Stimulated activated naive CD8-positive, alpha-beta T cell treated with anti-CD3 and anti-CD28 coated beads, Interleukin-15, amount 100 ng/mL, for 72 hours (primary cell): ENCODE measurements around the gene SETD2.
"Not testable (repeated sequence)": the region's sequence is repeated elsewhere in the genome, so short reads cannot be mapped to it uniquely, and the experiment has no call there.

Experiments
- ATAC-seq: fragments of 150-1000 bp; cut with Tn5 transposase; 2 replicates; pipeline ENCODE4 v1.10.0; 2021; ENCODE audit warnings: mild to moderate bottlenecking, moderate library complexity
- DNase-seq, 2 donors: peaks; one replicate each; pipeline ENCODE4 v3.0.0; 2021 to 2022
- H3K27ac Mint-ChIP-seq, 2 donors: one replicate each; pipeline ENCODE4 v1.8.0; 2022; ENCODE audit warnings: mild to moderate bottlenecking in 2 of 2, mixed read lengths in 2 of 2, moderate library complexity in 2 of 2
- H3K27me3 Mint-ChIP-seq: one replicate; pipeline ENCODE4 v1.8.0; 2022; ENCODE audit warnings: mixed read lengths
- H3K4me1 Mint-ChIP-seq: one replicate; pipeline ENCODE4 v1.8.0; 2022; ENCODE audit warnings: mild to moderate bottlenecking, mixed read lengths
- H3K4me3 Mint-ChIP-seq, 2 donors: one replicate each; pipeline ENCODE4 v1.8.0; 2022; ENCODE audit warnings: mild to moderate bottlenecking in 2 of 2, mixed read lengths in 2 of 2, moderate library complexity in 1 of 2
- H3K9me3 Mint-ChIP-seq, 2 donors: one replicate each; pipeline ENCODE4 v1.8.0; 2022; ENCODE audit warnings: mixed read lengths in 2 of 2

Gene SETD2

GRCh38 chr3:47128137-47128536 lies 35.8 kb downstream of the SETD2 start:
- H3K4me1 Mint-ChIP-seq: peaks cover 38% of the 10 kb centered on the region

DNA sequence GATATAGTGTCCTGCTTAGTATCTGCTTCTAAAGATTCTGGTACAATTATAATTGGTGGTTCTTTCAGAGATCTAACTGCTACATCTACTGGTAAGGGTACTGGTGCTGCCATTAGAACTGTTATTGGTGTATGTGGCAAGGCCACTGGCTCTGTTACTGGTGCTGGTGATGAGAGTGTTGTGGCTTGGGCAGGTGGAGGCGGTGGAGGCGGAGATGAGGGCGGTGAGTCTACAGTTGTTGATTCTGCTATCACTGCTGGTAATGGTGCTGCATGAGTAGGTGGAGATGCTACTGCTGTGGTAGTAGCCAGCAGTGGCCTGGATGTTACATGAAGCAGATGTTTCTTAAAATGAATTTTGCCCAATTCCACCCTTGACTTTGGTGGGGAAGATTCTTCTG lies 40.1 kb downstream of the SETD2 start:
- Mint-ChIP-seq H3K27me3 (no peaks in the 10 kb centered on the region), H3K27ac (no peak overlapping the region), H3K4me3 (no peak overlapping the region), H3K4me1 (peaks cover 52% of the 10 kb centered on the region), H3K9me3 (peaks cover 0 to 8% of the 10 kb centered on the region in 2 donors)
- no peak for ATAC-seq
- no peak for DNase-seq

More at GRCh38 chr3:47128137-47128536, 35.8 kb downstream of the SETD2 start:
- ATAC-seq: peak; percentile 73
- no peaks in the 10 kb centered on the region for H3K27me3 Mint-ChIP-seq
- no peak for DNase-seq
- no peaks in the 10 kb centered on the region for H3K9me3 Mint-ChIP-seq
- H3K4me3 Mint-ChIP-seq: no peak overlapping the region
- H3K27ac Mint-ChIP-seq: no peak overlapping the region

DNA sequence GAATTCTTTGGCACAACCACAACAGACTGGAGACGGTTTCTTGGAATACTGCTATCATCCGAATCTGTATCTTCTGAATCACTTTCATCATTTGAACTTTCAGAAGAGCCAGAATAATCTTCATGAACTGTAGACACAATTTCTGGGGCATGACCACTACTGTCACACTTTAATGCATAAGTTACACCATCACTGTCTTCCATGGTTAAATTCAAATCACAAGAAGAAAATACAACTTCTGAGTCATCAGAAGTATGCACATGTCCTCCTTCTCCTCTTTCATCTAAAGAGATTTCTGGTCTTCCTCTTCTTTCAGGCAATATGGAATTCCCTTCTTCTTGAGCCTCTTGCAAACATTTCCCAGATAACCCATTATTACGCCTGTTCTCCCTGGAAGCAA lies 42.5 kb downstream of the SETD2 start:
- no peak for ATAC-seq
- no peak overlapping the region for H3K4me3 Mint-ChIP-seq
- no peak for DNase-seq
- H3K27ac Mint-ChIP-seq: peak overlapping the region in 1 of 2 donors; percentile 48
- H3K4me1 Mint-ChIP-seq: peaks cover 48% of the 10 kb centered on the region
- no peaks in the 10 kb centered on the region for H3K27me3 Mint-ChIP-seq
- H3K9me3 Mint-ChIP-seq: peaks cover 0 to 8% of the 10 kb centered on the region in 2 donors

DNA sequence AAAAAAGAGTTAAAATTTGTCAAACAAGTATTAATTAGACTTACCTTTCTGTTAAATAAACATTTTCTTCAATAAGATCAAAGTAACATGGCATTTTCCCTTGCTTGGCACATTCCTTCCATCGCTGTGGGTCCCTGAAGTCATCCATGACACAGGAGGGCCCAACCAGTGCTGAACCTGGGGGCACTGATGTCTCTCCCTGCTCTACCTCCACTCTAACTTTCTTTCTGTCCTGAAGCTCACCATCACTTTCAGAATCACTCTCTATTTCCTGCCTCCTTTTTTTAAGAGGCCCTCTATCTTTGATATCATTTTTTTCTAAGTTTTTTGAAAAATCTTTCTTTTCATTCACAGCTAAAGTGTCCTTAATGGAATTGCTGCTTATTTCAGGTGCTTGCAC lies 43.8 kb downstream of the SETD2 start:
- H3K9me3 Mint-ChIP-seq: peaks cover 0 to 8% of the 10 kb centered on the region in 2 donors
- ATAC-seq: no peak
- no peak for DNase-seq

DNA sequence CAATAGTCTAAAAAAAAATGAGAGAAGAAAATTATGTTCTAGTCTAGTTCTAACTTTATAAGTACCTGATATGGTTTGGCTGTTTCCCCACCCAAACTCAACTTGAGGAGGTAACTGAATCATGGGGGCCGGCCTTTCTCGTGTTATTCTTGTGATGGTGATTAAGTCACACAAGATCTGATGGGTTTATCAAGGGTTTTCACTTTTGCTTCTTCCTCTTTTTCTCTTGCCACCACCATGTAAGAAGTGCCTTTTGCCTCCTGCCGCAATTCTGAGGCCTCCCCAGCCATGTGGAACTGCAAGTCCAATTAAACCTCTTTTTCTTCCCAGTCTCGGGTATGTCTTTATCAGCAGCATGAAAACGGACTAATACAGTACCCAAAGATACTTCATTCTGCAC lies 44.5 kb downstream of the SETD2 start:
- not testable (repeated sequence) for H3K9me3 Mint-ChIP-seq, H3K4me3 Mint-ChIP-seq, ATAC-seq, DNase-seq, H3K27ac Mint-ChIP-seq, H3K27me3 Mint-ChIP-seq
- H3K4me1 Mint-ChIP-seq: peaks cover 48% of the 10 kb centered on the region

More for the DNA sequence above, 43.8 kb downstream of the SETD2 start:
- Mint-ChIP-seq H3K4me3 (peak overlapping the region in 1 of 2 donors; percentile 2), H3K4me1 (peaks cover 48% of the 10 kb centered on the region), H3K27ac (peak overlapping the region in 1 of 2 donors; percentile 12), H3K27me3 (no peaks in the 10 kb centered on the region)

- Mint-ChIP-seq H3K9me3 (peaks cover 0 to 8% of the 10 kb centered on the region in 2 donors), H3K4me1 (peaks cover 41% of the 10 kb centered on the region), H3K27ac (peak overlapping the region in 1 of 2 donors; percentile 63), H3K27me3 (no peaks in the 10 kb centered on the region), H3K4me3 (no peak overlapping the region)
- DNase-seq (no peak), ATAC-seq (no peak)
These were observed 46.0 kb downstream of the SETD2 start for GRCh38 chr3:47117807-47118364.

DNA sequence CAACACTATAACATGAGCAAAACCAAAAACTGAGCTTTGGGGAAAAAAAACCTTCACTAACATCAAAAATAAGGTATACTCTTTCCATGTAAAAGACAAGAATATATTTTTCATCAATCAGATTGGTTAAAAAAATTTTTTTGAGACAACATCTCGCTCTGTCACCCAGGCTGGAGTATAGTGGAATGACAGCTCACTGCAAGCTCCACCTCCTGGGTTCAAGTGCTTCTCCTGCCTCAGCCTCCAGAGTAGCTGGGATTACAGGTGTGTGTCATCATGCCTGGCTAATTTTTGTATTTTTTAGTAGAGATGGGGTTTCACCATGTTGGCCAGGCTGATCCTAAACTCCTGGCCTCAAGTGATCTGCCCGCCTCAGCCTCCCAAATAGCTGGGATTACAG lies 48.4 kb downstream of the SETD2 start:
- H3K27ac Mint-ChIP-seq, H3K27me3 Mint-ChIP-seq, DNase-seq, ATAC-seq, H3K9me3 Mint-ChIP-seq, H3K4me3 Mint-ChIP-seq: not testable (repeated sequence)
- peaks cover 21% of the 10 kb centered on the region for H3K4me1 Mint-ChIP-seq

- Mint-ChIP-seq H3K27me3 (no peaks in the 10 kb centered on the region), H3K27ac (no peak overlapping the region), H3K4me3 (no peak overlapping the region), H3K4me1 (peaks cover 7% of the 10 kb centered on the region), H3K9me3 (no peaks in the 10 kb centered on the region)
- no peak for ATAC-seq
- no peak for DNase-seq
These were observed 50.1 kb downstream of the SETD2 start for GRCh38 chr3:47113669-47114365.

DNA sequence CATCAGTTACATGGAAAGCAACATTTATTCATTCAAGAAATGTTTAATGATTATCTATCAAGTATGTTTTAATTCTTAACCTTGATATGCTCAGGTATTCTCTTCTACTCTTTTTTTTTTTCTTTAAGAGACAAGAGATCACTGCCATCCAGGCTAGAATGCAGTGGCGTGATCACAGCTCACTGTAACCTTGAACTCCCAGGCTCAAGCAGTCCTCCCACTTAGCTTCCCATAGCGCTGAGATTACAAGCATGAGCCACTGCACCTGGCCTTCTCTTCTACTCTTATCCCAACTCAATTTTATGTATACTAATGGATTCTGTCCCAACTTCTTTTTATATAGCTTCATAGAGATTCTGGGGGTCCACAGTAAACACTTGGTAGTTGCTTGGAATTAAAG lies 50.9 kb downstream of the SETD2 start:
- no peak overlapping the region for H3K4me3 Mint-ChIP-seq
- no peaks in the 10 kb centered on the region for H3K27me3 Mint-ChIP-seq
- H3K27ac Mint-ChIP-seq: no peak overlapping the region
- DNase-seq (no peak), ATAC-seq (no peak)
- peaks cover 3% of the 10 kb centered on the region for H3K4me1 Mint-ChIP-seq
- H3K9me3 Mint-ChIP-seq: no peaks in the 10 kb centered on the region

DNA sequence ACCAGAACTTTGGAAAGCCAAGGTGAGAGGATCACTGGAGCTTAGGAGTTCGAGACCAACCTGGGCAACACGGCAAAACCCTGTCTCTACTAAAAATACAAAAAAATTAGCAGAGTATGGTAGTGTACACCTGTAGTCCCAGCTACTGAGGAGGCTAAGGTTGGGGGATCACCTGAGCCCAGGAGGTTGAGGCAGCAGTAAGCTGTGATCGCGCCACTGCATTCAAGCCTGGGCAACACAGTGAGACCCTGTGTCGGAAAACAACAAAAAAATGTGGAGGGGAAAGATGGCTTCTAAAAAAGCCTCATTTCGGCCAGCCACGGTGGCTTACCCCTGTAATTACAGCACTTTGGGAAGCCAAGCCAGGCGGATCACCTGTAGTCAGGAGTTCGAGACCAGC lies 54.5 kb downstream of the SETD2 start:
- no peaks in the 10 kb centered on the region for H3K27me3 Mint-ChIP-seq
- no peak overlapping the region for H3K4me3 Mint-ChIP-seq
- no peaks in the 10 kb centered on the region for H3K4me1 Mint-ChIP-seq
- ATAC-seq: no peak
- no peak overlapping the region for H3K27ac Mint-ChIP-seq
- no peaks in the 10 kb centered on the region for H3K9me3 Mint-ChIP-seq
- DNase-seq: no peak

- no peaks in the 10 kb centered on the region for H3K27me3 Mint-ChIP-seq
- no peak for DNase-seq
- no peaks in the 10 kb centered on the region for H3K9me3 Mint-ChIP-seq
- ATAC-seq: no peak
- no peaks in the 10 kb centered on the region for H3K4me1 Mint-ChIP-seq
- peak overlapping the region in 1 of 2 donors; percentile 7 for H3K27ac Mint-ChIP-seq
- H3K4me3 Mint-ChIP-seq: no peak overlapping the region
These were observed 55.4 kb downstream of the SETD2 start for GRCh38 chr3:47108546-47108945.

DNA sequence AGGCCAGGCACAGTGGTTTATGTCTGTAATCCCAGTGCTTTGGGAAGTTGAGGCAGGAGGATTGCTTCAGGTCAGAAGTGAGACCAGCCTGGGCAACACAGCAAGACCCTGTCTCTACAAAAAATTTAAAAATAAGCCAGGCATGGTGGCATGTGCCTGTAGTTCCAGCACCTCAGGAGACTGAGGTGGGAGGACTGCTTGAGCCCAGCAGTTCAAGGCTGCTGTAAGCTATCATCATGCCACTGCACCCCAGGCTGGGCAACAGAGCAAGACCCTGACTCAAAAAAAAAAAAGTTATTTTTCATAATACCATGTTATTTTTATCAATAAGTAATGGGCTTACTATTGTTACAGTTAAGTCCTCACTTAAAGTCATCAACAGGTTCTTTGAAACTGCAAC lies 59.7 kb downstream of the SETD2 start:
- H3K9me3 Mint-ChIP-seq: no peaks in the 10 kb centered on the region
- H3K4me1 Mint-ChIP-seq: no peaks in the 10 kb centered on the region
- DNase-seq (no peak), ATAC-seq (no peak)
- H3K27me3 Mint-ChIP-seq: no peaks in the 10 kb centered on the region
- H3K27ac Mint-ChIP-seq: peak overlapping the region in 1 of 2 donors; percentile 7
- H3K4me3 Mint-ChIP-seq: no peak overlapping the region

DNA sequence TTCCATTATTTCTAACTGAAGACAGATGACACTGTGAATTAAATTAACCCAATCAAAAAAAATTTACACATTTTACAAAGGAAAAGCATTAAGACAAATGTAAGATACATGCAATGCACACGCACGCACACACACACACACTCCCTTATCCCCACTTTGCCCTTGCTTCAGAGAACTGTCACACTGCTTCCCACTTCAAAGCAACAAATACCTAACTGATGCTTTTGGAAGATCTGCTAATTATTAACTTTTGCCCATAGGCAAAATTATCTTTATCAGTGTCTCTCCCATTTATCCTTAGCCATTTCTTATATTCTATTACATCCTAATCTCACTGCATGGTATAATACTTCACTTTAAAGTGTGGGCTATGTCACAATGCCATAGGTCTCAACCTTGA lies 60.3 kb downstream of the SETD2 start:
- H3K27ac Mint-ChIP-seq: peak overlapping the region in 1 of 2 donors; percentile 11
- no peaks in the 10 kb centered on the region for H3K9me3 Mint-ChIP-seq
- DNase-seq: no peak

DNA sequence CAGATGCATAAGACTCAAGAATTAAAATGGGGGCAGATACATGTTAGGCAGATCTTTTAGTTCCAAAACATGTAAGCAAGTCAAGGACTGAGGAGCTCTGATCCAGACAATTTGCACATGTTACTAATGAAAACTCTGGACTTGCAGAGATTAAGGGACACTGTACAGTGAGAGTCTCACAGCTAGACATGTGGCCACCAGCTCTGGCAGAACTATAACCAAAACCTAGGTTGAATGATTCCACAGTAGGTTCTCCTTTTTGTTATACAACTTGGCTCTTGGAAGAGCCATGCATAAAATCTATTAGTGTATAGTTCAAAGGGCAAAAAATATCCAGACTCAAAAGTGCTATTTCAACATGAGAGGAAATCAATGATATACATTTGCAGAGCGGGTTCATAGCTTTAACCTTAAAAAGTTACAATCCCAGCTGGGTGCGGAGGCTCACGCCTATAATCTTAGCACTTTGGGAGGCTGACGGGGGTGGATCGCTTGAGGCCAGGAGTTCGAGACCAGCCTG lies 61.8 kb downstream of the SETD2 start:
- no peaks in the 10 kb centered on the region for H3K9me3 Mint-ChIP-seq
- DNase-seq (no peak), ATAC-seq (no peak)
- H3K4me1 Mint-ChIP-seq: no peaks in the 10 kb centered on the region
- no peak overlapping the region for H3K27ac Mint-ChIP-seq
- no peak overlapping the region for H3K4me3 Mint-ChIP-seq
- no peaks in the 10 kb centered on the region for H3K27me3 Mint-ChIP-seq

More for the DNA sequence above, 60.3 kb downstream of the SETD2 start:
- Mint-ChIP-seq H3K4me3 (no peak overlapping the region), H3K27me3 (no peaks in the 10 kb centered on the region), H3K4me1 (no peaks in the 10 kb centered on the region)
- ATAC-seq: no peak

DNA sequence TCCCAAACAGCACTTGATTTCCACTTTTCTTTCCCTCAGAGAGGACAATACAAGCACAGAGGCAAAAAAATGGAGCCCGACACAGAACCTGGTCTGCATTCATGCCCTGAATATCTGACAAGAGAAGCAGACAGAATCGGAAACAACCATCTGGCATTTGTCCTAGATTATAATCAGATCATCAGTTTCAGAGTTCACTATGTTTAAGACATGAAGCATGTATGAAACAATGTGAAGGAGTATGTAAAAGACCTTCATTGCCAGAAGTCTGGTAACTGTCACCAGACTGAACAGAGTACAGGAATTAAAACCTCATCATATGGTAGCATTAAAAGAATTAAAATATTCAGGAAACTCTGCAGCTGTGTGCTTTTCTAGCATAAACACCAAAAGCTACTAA lies 65.0 kb downstream of the SETD2 start:
- DNase-seq: no peak
- Mint-ChIP-seq H3K4me1 (no peaks in the 10 kb centered on the region), H3K27ac (no peak overlapping the region), H3K27me3 (no peaks in the 10 kb centered on the region), H3K4me3 (no peak overlapping the region), H3K9me3 (no peaks in the 10 kb centered on the region)
- no peak for ATAC-seq

DNA sequence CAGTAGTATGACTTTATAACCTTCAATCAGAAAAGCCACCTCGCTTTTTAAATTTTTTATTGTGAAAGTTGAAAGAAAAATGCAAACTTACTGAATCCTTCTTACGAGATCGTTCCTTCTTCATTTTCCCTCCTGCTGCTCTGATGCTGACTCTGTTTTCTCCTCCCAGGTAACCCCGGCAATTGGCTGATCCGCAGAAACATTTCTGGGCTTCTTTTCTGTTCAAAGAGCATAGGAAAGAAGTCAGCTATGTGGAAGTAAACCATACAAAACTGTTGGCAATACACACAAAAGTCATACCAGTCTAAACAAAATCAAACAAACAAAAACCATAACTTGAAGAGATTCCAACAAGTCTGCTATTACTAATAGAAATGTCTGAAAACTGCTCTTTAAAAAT lies 66.0 kb downstream of the SETD2 start:
- H3K27ac Mint-ChIP-seq: no peak overlapping the region
- DNase-seq: no peak
- no peak overlapping the region for H3K4me3 Mint-ChIP-seq
- no peak for ATAC-seq
- no peaks in the 10 kb centered on the region for H3K27me3 Mint-ChIP-seq
- H3K4me1 Mint-ChIP-seq: no peaks in the 10 kb centered on the region
- H3K9me3 Mint-ChIP-seq: no peaks in the 10 kb centered on the region
